OCI-LY1 (cell line): ENCODE data around the gene MEIOB.

Experiments
- H2AFZ ChIP-seq: fragments of 200-600 bp; sonication (generic), shearing (Covaris generic); 2 replicates; pipeline ENCODE4 v1.6.0; 2014; ENCODE audit warnings: antibody characterized with exemption, mild to moderate bottlenecking, low read length
- H3F3A ChIP-seq: fragments of 200-600 bp; sonication (generic), shearing (Covaris generic); 2 replicates; pipeline ENCODE4 v1.6.0; 2014; ENCODE audit warnings: mild to moderate bottlenecking, antibody characterized with exemption, low read length, moderate library complexity; ENCODE audit not compliant: insufficient read depth
- H3K27ac ChIP-seq: fragments of 200-600 bp; sonication (generic); 2 replicates; pipeline ENCODE4 v1.5.1; 2014; ENCODE audit warnings: low read length, mixed run types, mild to moderate bottlenecking, low read depth; ENCODE audit not compliant: poor library complexity, severe bottlenecking
- H3K27me3 ChIP-seq: fragments of 200-600 bp; sonication (generic); 2 replicates; pipeline ENCODE4 v1.6.0; 2014; ENCODE audit warnings: antibody characterized with exemption, mild to moderate bottlenecking, low read length, moderate library complexity; ENCODE audit not compliant: insufficient read depth
- H3K36me3 ChIP-seq: fragments of 200-600 bp; sonication (generic); 2 replicates; pipeline ENCODE4 v1.6.1; 2014; ENCODE audit warnings: mild to moderate bottlenecking, antibody characterized with exemption, low read length, moderate library complexity, mixed read lengths; ENCODE audit not compliant: insufficient read depth
- H3K4me1 ChIP-seq: fragments of 200-600 bp; sonication (generic); 2 replicates; pipeline ENCODE4 v1.5.1; 2014; ENCODE audit warnings: mild to moderate bottlenecking, low read length, moderate library complexity; ENCODE audit not compliant: insufficient read depth, severe bottlenecking
- H3K4me2 ChIP-seq: fragments of 200-600 bp; sonication (generic), shearing (Covaris generic); 2 replicates; pipeline ENCODE4 v1.6.1; 2014; ENCODE audit warnings: low read length
- H3K4me3 ChIP-seq: fragments of 200-600 bp; sonication (generic); 2 replicates; pipeline ENCODE4 v1.5.1; 2014; ENCODE audit warnings: low read length, low read depth, mild to moderate bottlenecking, mixed read lengths; ENCODE audit not compliant: poor library complexity, severe bottlenecking
- H3K79me2 ChIP-seq: fragments of 200-600 bp; shearing (Covaris generic); 2 replicates; pipeline ENCODE4 v1.6.1; 2016; ENCODE audit warnings: mixed run types, low read length, mixed read lengths; ENCODE audit not compliant: insufficient read depth
- H3K9ac ChIP-seq: fragments of 200-600 bp; sonication (generic), shearing (Covaris generic); 2 replicates; pipeline ENCODE4 v1.6.1; 2014; ENCODE audit warnings: mild to moderate bottlenecking, low read length, mixed read lengths
- H3K9me2 ChIP-seq: fragments of 200-600 bp; sonication (generic), shearing (Covaris generic); 2 replicates; pipeline ENCODE4 v1.6.1; 2014; ENCODE audit warnings: low read depth, mild to moderate bottlenecking, low read length, mixed read lengths
- H3K9me3 ChIP-seq: fragments of 200-600 bp; shearing (Covaris generic); 2 replicates; pipeline ENCODE4 v1.6.1; 2014; ENCODE audit warnings: low read length, mixed read lengths
- H4K20me1 ChIP-seq: fragments of 200-600 bp; sonication (generic), shearing (Covaris generic); 2 replicates; pipeline ENCODE4 v1.6.0; 2016; ENCODE audit warnings: mild to moderate bottlenecking, low read length; ENCODE audit not compliant: insufficient read depth
- EZH2 ChIP-seq: fragments of 200-600 bp; sonication (generic), shearing (Covaris generic); IDR thresholded peaks from 2 replicates; pipeline ENCODE4 v1.8.0; 2017; ENCODE audit warnings: borderline replicate concordance, mixed run types, mild to moderate bottlenecking, antibody characterized with exemption, low read length, moderate library complexity, mixed read lengths
- TF ChIP-seq, protein P1 (sequence below): fragments of 200-600 bp; sonication (generic), shearing (Covaris generic); IDR thresholded peaks from 2 replicates; pipeline ENCODE4 v1.5.1; 2017; ENCODE audit warnings: mild to moderate bottlenecking, antibody characterized with exemption, low read length, moderate library complexity, mixed read lengths

Gene MEIOB

GRCh38 chr16:1790261-1790610, 81.7 kb downstream of the MEIOB start:
- H3K27me3 ChIP-seq: no peaks in the 10 kb centered on the region
- H2AFZ ChIP-seq: no peak overlapping the region
- no peak overlapping the region for H3K4me3 ChIP-seq
- no peaks in the 10 kb centered on the region for H3F3A ChIP-seq
- H3K9ac ChIP-seq: no peak overlapping the region
- peaks cover 37% of the 10 kb centered on the region for H3K36me3 ChIP-seq
- no peaks in the 10 kb centered on the region for H3K4me1 ChIP-seq
- no peak overlapping the region for H3K4me2 ChIP-seq
- H3K79me2 ChIP-seq: no peaks in the 10 kb centered on the region; the same call in 1 of the 2 replicates
- no peaks in the 10 kb centered on the region for H4K20me1 ChIP-seq
- no peaks in the 10 kb centered on the region for H3K9me3 ChIP-seq
- TF ChIP-seq, protein P1, sequence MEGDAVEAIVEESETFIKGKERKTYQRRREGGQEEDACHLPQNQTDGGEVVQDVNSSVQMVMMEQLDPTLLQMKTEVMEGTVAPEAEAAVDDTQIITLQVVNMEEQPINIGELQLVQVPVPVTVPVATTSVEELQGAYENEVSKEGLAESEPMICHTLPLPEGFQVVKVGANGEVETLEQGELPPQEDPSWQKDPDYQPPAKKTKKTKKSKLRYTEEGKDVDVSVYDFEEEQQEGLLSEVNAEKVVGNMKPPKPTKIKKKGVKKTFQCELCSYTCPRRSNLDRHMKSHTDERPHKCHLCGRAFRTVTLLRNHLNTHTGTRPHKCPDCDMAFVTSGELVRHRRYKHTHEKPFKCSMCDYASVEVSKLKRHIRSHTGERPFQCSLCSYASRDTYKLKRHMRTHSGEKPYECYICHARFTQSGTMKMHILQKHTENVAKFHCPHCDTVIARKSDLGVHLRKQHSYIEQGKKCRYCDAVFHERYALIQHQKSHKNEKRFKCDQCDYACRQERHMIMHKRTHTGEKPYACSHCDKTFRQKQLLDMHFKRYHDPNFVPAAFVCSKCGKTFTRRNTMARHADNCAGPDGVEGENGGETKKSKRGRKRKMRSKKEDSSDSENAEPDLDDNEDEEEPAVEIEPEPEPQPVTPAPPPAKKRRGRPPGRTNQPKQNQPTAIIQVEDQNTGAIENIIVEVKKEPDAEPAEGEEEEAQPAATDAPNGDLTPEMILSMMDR: no peak
- TF ChIP-seq EZH2: no peak
- H3K9me2 ChIP-seq: no peaks in the 10 kb centered on the region
- H3K27ac ChIP-seq: no peak overlapping the region

DNA sequence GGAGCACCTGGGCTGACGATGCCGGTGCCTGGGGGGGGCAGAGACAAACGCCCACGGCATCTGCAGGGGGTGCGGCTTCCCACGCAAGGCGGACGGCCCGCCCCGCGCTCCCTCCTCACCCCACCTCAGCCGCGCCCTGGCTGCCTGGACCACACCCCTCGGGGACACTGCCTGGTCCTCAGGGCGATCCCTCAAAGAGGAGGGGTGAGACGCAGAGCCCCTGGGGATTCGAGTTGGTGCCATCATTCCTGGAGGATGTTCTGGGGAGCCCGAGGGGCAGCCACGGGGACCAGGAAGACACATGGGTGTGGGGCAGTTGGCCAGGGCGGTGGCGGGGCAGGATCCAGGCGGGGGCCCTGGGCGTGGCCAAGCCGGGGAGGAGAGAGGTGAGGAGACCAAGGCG, 82.3 kb downstream of the MEIOB start:
- Histone ChIP-seq H3F3A (no peaks in the 10 kb centered on the region), H3K9me3 (no peaks in the 10 kb centered on the region), H3K4me2 (no peak overlapping the region), H3K4me3 (no peak overlapping the region), H3K9ac (no peak overlapping the region), H3K79me2 (no peaks in the 10 kb centered on the region; the same call in 1 of the 2 replicates), H3K27ac (no peak overlapping the region), H4K20me1 (no peaks in the 10 kb centered on the region), H3K4me1 (no peaks in the 10 kb centered on the region), H3K9me2 (no peaks in the 10 kb centered on the region), H2AFZ (no peak overlapping the region), H3K27me3 (no peaks in the 10 kb centered on the region), H3K36me3 (peaks cover 42% of the 10 kb centered on the region)
- TF ChIP-seq, protein P1: no peak
- no peak for TF ChIP-seq EZH2

GRCh38 chr16:1788708-1789100, 83.3 kb downstream of the MEIOB start:
- Histone ChIP-seq H3K4me3 (no peak overlapping the region), H4K20me1 (no peaks in the 10 kb centered on the region), H3K27me3 (no peaks in the 10 kb centered on the region), H3K9me3 (no peaks in the 10 kb centered on the region), H3K4me2 (no peak overlapping the region), H2AFZ (no peak overlapping the region), H3K36me3 (peaks cover 42% of the 10 kb centered on the region), H3K4me1 (peaks cover 6% of the 10 kb centered on the region), H3K79me2 (peaks cover 6% of the 10 kb centered on the region), H3F3A (no peaks in the 10 kb centered on the region), H3K9me2 (no peaks in the 10 kb centered on the region), H3K9ac (no peak overlapping the region), H3K27ac (no peak overlapping the region)
- no peak for TF ChIP-seq EZH2
- TF ChIP-seq, protein P1: no peak
